ENCODE data around the gene MTARC1.

DNA sequence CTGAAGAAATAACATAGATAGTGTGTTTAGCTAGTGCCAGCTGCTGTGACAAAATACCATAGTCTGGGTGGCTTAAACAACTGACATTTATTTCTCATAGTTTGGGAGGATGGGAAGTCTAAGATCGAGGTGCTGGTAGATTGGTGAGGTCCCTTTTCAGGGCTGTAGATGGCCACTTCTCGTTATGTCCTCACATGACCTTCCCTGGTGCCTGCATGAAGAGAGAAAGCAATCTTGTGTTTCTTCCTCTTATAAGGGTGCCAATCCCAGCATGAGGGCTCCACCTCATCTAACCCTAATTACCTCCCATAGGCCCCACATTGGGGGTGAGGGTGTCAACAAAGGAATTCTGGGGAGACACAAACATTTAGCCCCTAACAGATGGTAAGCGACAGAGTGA lies 29.3 kb upstream of the MTARC1 start:
- TF ChIP-seq SUZ12 (IDR thresholded peaks at IDR 0.05; ENCODE audit: extremely low read depth, insufficient read depth, insufficient read length): no peak
- no peak for TF ChIP-seq YY1 (IDR thresholded peaks at IDR 0.05; ENCODE audit: insufficient read depth, insufficient read length)
- no peak for TF ChIP-seq ZNF274 (IDR thresholded peaks at IDR 0.05; ENCODE audit: low read depth, low read length)

Measured in NT2/D1 (cell line).